ENCODE measurements around the gene PCDHGB2.
A peak's percentile ranks its signal among the peaks of the same experiment; 100 is the strongest.

GRCh38 chr5:141349917-141350619, 9.7 kb upstream of the PCDHGB2 start, which contains the start of gene PCDHGB1:
- TF ChIP-seq REST (IDR thresholded peaks at IDR 0.05; ENCODE audit: insufficient read depth in 1 of 2, low read depth in 2 of 2, low read length in 2 of 2) (no peak), POLR2AphosphoS5 (IDR thresholded peaks at IDR 0.05; ENCODE audit: low read depth, low read length) (peak; percentile 51; the same call in 1 of the 2 replicates), TAF1 (IDR thresholded peaks at IDR 0.05; ENCODE audit: borderline replicate concordance, insufficient read depth, low read length) (no peak), SIN3A (IDR thresholded peaks at IDR 0.05; ENCODE audit: borderline replicate concordance, insufficient read depth, low read length) (no peak)
